Naive thymus-derived CD4-positive, alpha-beta T cell (primary cell): ENCODE measurements around the gene MAML2. TPM values are rescaled to one million over a fixed set of nuclear protein-coding genes. Genes with fewer than 3 reads are reported as not detected.

Experiments used
- ATAC-seq: fragments of 150-1000 bp; cut with Tn5 transposase; 2 replicates; pipeline ENCODE4 v1.10.0; 2021; ENCODE audit warnings: mild to moderate bottlenecking, moderate library complexity
- CTCF ChIA-PET: fragments of 350-600 bp; sonication (Branson Sonifier 250); formaldehyde crosslinking; loops from one replicate; lab custom pipeline; 2021; ENCODE audit warnings: antibody characterized with exemption; lab: Charles Lee
- POLR2A ChIA-PET: fragments of 350-600 bp; sonication (Branson Sonifier 250); formaldehyde crosslinking; loops from one replicate; lab custom pipeline; 2021; ENCODE audit warnings: antibody characterized with exemption, inconsistent platforms; lab: Charles Lee
- DNase-seq, 9 donors: peaks; one replicate each; pipeline versions ENCODE4 v3.0.0 to v3.0.0-alpha.2; 2020 to 2022; ENCODE audit warnings: mixed read lengths in 1 of 9
- H3K27ac ChIP-seq: one replicate; pipeline ENCODE4 v1.7.0; 2013; ENCODE audit warnings: mild to moderate bottlenecking, low read depth, low read length, moderate library complexity
- H3K27me3 ChIP-seq, 2 donors: one replicate each; pipeline ENCODE4 v1.7.0; 2013; ENCODE audit warnings: low read length in 2 of 2, mild to moderate bottlenecking in 2 of 2, moderate library complexity in 2 of 2; ENCODE audit not compliant: control insufficient read depth in 2 of 2, insufficient read depth in 2 of 2
- H3K36me3 ChIP-seq, 3 experiments: 1 replicate in 2 of 3; 2 replicates in 1 of 3; pipeline ENCODE4 v1.7.0; 2013; ENCODE audit warnings: low read length in 3 of 3, mild to moderate bottlenecking in 3 of 3, moderate library complexity in 1 of 3; ENCODE audit not compliant: insufficient read depth in 3 of 3, control insufficient read depth in 2 of 3
- H3K4me1 ChIP-seq, 2 donors: one replicate each; pipeline ENCODE4 v1.7.0; 2013; ENCODE audit warnings: low read length in 2 of 2, mild to moderate bottlenecking in 2 of 2, moderate library complexity in 1 of 2; ENCODE audit not compliant: control insufficient read depth in 2 of 2, insufficient read depth in 2 of 2
- H3K4me3 ChIP-seq: 2 replicates; pipeline ENCODE4 v1.7.0; 2013; ENCODE audit warnings: mild to moderate bottlenecking, low read length
- H3K9me3 ChIP-seq, 3 experiments: 1 replicate in 2 of 3; 2 replicates in 1 of 3; pipeline ENCODE4 v1.7.0; 2013; ENCODE audit warnings: low read length in 3 of 3; ENCODE audit not compliant: control insufficient read depth in 2 of 3
- H3K27ac Mint-ChIP-seq, 9 donors: one replicate each; pipeline ENCODE4 v1.8.0; 2020 to 2022; ENCODE audit warnings: mixed read lengths in 9 of 9, mild to moderate bottlenecking in 8 of 9, moderate library complexity in 5 of 9, inconsistent platforms in 2 of 9
- H3K27me3 Mint-ChIP-seq, 5 donors: one replicate each; pipeline ENCODE4 v1.8.0; 2021 to 2022; ENCODE audit warnings: mixed read lengths in 5 of 5, mild to moderate bottlenecking in 1 of 5
- H3K36me3 Mint-ChIP-seq, 5 donors: one replicate each; pipeline ENCODE4 v1.8.0; 2020 to 2022; ENCODE audit warnings: mixed read lengths in 5 of 5, mild to moderate bottlenecking in 3 of 5, inconsistent platforms in 1 of 5
- H3K4me1 Mint-ChIP-seq, 7 donors: one replicate each; pipeline ENCODE4 v1.8.0; 2020 to 2022; ENCODE audit warnings: mixed read lengths in 7 of 7, mild to moderate bottlenecking in 3 of 7, inconsistent platforms in 1 of 7
- H3K4me3 Mint-ChIP-seq, 10 donors: one replicate each; pipeline ENCODE4 v1.8.0; 2020 to 2022; ENCODE audit warnings: mild to moderate bottlenecking in 10 of 10, mixed read lengths in 10 of 10, moderate library complexity in 6 of 10, inconsistent platforms in 2 of 10
- H3K9me3 Mint-ChIP-seq, 11 donors: one replicate each; pipeline ENCODE4 v1.8.0; 2020 to 2022; ENCODE audit warnings: mixed read lengths in 11 of 11, mild to moderate bottlenecking in 4 of 11, inconsistent platforms in 1 of 11, moderate library complexity in 1 of 11
- intact Hi-C, 2 donors: fragments of 100-400 bp; cut with micrococcal nuclease; formaldehyde crosslinking; loops; one replicate each; pipeline ENCODE4 v1.15.1; 2023
- polyA plus RNA-seq, 2 donors: library from polyadenylated mRNA; unstranded; fragments of 300-500 nt; fragmentation: Illumina TruSeq; gene quantifications; one replicate each; pipeline ENCODE4 v1.2.3, GENCODE V29; 2021
- total RNA-seq, 6 experiments: library from RNA in 5 of 6; stranded (reverse) in 5 of 6; gene quantifications; 1 replicate in 5 of 6; 2 replicates in 1 of 6; pipeline ENCODE4 v1.2.3 and lab custom pipeline; 2021 to 2026

The MAML2 gene
- total and polyA plus RNA-seq, 7 experiments from 2014 or later = 12.6 to 81.3 (median 52.5) TPM

- Histone ChIP-seq H3K27ac (peak overlapping the region; percentile 18), H3K4me1 (peaks cover 11 to 42% of the 10 kb centered on the region in 2 donors), H3K27me3 (no peaks in the 10 kb centered on the region), H3K9me3 (no peaks in the 10 kb centered on the region), H3K36me3 (no peaks in the 10 kb centered on the region), H3K4me3 (no peak overlapping the region)
- Mint-ChIP-seq H3K4me3 (no peak overlapping the region), H3K27ac (peak overlapping the region in 6 of 9 donors; percentile 60 to 95 (median 82)), H3K9me3 (peaks cover 0 to 2% (median 0%) of the 10 kb centered on the region in 11 donors), H3K4me1 (peaks cover 44 to 100% (median 94%) of the 10 kb centered on the region in 7 donors), H3K27me3 (no peaks in the 10 kb centered on the region), H3K36me3 (peaks cover 0 to 27% (median 10%) of the 10 kb centered on the region in 5 donors)
- intact Hi-C loops = no loop called here
- DNase-seq = no peak
- CTCF ChIA-PET = interaction anchor here (1.0 to 1.9 kb wide), 4 partner anchors 30 to 103 kb away, joined by 3 to 6 read pairs (median 4); partner anchors contain the start of gene MAML2
- no peak for ATAC-seq
- POLR2A ChIA-PET = interaction anchor here (0.7 to 1.0 kb wide), 2 partner anchors 26 to 33 kb away, joined by 3 read pairs; partner anchors contain the start of gene MAML2
Measured at GRCh38 chr11:96310236-96310635, 32.8 kb downstream of the MAML2 start.

DNA sequence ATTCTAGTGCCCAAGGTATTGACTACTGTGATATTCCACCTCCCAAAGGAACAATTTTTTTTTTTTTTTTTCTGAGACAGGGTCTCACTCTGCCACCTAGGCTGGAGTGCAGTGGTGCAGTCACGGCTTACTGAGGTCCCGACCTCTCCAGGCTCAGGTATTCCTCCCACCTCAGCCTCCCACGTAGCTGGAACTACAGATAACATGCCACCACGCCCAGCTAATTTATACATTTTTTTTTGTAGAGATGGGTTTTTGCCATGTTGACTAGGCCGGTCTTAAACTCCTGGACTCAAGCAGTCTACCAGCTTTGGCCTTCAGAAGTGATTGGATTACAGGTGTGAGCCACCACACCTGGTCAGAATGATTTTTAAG, 33.4 kb downstream of the MAML2 start:
- Histone ChIP-seq H3K9me3 (no peaks in the 10 kb centered on the region), H3K36me3 (no peaks in the 10 kb centered on the region), H3K27ac (peak overlapping the region; percentile 18), H3K4me1 (peaks cover 7 to 37% of the 10 kb centered on the region in 2 donors), H3K27me3 (no peaks in the 10 kb centered on the region), H3K4me3 (no peak overlapping the region)
- Mint-ChIP-seq H3K27ac (peak overlapping the region in 8 of 9 donors; percentile 48 to 88 (median 78)), H3K9me3 (no peaks in the 10 kb centered on the region), H3K27me3 (no peaks in the 10 kb centered on the region), H3K36me3 (peaks cover 0 to 23% (median 6%) of the 10 kb centered on the region in 5 donors), H3K4me3 (peak overlapping the region in 3 of 10 donors; percentile 5 to 27 (median 25)), H3K4me1 (peaks cover 39 to 99% (median 91%) of the 10 kb centered on the region in 7 donors)
- ChIA-PET POLR2A (interaction anchor here (0.7 to 1.1 kb wide), 3 partner anchors 26 to 105 kb away, joined by 3 read pairs; partner anchors contain the start of gene MAML2), CTCF (interaction anchor here (0.6 to 1.7 kb wide), 2 partner anchors 30 to 34 kb away, joined by 4 to 5 read pairs; partner anchors contain the start of gene MAML2)
- intact Hi-C loops = no loop called here
- no peak for ATAC-seq
- no peak for DNase-seq

DNA sequence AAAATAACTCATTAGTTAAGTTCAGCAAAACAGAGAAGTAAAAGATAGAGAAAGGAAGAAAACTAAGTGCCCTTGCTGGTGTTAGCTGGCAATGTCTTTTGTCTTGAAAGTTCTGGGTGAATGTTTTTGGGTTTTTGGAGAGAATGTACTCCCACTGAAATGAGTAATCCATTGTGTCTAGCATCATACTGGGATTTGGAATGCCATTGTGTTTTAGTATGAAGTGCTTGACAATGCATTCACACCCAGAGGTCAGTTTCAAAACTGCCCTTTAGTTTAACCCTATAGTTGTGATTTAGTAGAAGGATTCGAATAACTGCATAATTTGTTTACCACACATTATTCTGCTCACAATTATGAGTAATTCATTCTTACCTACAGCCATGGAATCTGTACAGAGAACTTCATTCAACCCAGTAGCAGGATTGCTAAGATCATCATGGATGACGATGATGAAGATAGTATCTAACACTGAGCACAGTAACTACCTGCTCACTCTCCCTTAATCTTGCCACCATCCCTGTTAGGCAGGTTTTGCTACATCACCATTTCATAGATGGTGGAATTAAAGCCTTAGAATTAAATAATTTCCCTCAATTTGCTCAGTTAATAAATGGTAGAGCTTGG, 33.9 kb downstream of the MAML2 start:
- no peak overlapping the region for H3K4me3 ChIP-seq
- H3K36me3 ChIP-seq = no peaks in the 10 kb centered on the region
- ChIA-PET POLR2A (interaction anchor here (0.6 to 1.1 kb wide), 5 partner anchors 27 to 126 kb away, joined by 3 to 4 read pairs (median 3); no protein-coding TSS in a partner anchor), CTCF (interaction anchor here (0.6 to 1.7 kb wide), 3 partner anchors 31 to 297 kb away, joined by 4 to 5 read pairs (median 5); partner anchors contain the start of gene MAML2)
- peaks cover 3 to 32% of the 10 kb centered on the region in 2 donors for H3K4me1 ChIP-seq
- H3K36me3 Mint-ChIP-seq = peaks cover 0 to 22% (median 3%) of the 10 kb centered on the region in 5 donors
- H3K9me3 Mint-ChIP-seq = no peaks in the 10 kb centered on the region
- peak overlapping the region in 8 of 9 donors; percentile 48 to 88 (median 78) for H3K27ac Mint-ChIP-seq
- peak overlapping the region; percentile 23 for H3K27ac ChIP-seq
- no peak for DNase-seq
- H3K4me1 Mint-ChIP-seq = peaks cover 34 to 99% (median 91%) of the 10 kb centered on the region in 7 donors
- H3K9me3 ChIP-seq = no peaks in the 10 kb centered on the region
- H3K27me3 ChIP-seq = no peaks in the 10 kb centered on the region
- ATAC-seq = no peak
- peak overlapping the region in 6 of 10 donors; percentile 4 to 80 (median 16) for H3K4me3 Mint-ChIP-seq
- intact Hi-C loops = no loop called here
- H3K27me3 Mint-ChIP-seq = no peaks in the 10 kb centered on the region

DNA sequence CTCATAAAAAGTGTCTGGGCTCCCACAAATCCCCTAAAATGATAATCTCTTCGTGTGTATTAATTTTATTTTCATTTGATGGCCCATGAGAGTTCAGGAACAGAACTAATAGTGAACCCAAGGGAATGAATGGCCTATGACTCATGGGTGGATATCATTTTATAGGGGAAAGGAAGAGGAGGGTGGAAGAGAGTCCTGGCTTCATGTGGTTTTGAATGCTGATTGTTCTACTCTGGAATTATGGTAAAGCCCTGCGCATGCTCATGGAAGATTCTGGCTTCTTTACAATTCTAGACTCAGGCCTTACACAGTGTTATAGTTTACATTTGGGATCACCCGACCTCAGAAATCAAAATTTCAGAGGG, 35.2 kb downstream of the MAML2 start:
- ChIA-PET CTCF (interaction anchor here (0.7 to 2.5 kb wide), 5 partner anchors 12 to 471 kb away, joined by 3 to 14 read pairs (median 4); partner anchors contain the start of gene MAML2), POLR2A (interaction anchor here (0.7 to 1.2 kb wide), 5 partner anchors 11 to 42 kb away, joined by 3 to 6 read pairs (median 4); no protein-coding TSS in a partner anchor)
- no peak for DNase-seq
- H3K4me1 ChIP-seq = peaks cover 3 to 31% of the 10 kb centered on the region in 2 donors
- H3K36me3 ChIP-seq = no peaks in the 10 kb centered on the region
- H3K27ac ChIP-seq = peak overlapping the region; percentile 56
- Mint-ChIP-seq H3K4me1 (peaks cover 29 to 99% (median 91%) of the 10 kb centered on the region in 7 donors), H3K27me3 (no peaks in the 10 kb centered on the region), H3K36me3 (peaks cover 0 to 19% (median 5%) of the 10 kb centered on the region in 5 donors), H3K4me3 (peak overlapping the region; percentile 62 to 91 (median 80)), H3K9me3 (no peaks in the 10 kb centered on the region), H3K27ac (peak overlapping the region; percentile 19 to 91 (median 86))
- no peak overlapping the region for H3K4me3 ChIP-seq
- H3K9me3 ChIP-seq = no peaks in the 10 kb centered on the region
- no peaks in the 10 kb centered on the region for H3K27me3 ChIP-seq
- ATAC-seq = peak; percentile 24
- intact Hi-C loops = loop anchor here in 1 of 2 donors (1.0 to 2.0 kb wide), 6 partner anchors 10 to 295 kb away; no protein-coding TSS in a partner anchor

- ATAC-seq (peak; percentile 72), DNase-seq (peak in 7 of 9 donors; percentile 16 to 42 (median 28))
- Mint-ChIP-seq H3K9me3 (no peaks in the 10 kb centered on the region), H3K4me1 (peaks cover 28 to 99% (median 91%) of the 10 kb centered on the region in 7 donors), H3K4me3 (peak overlapping the region; percentile 62 to 91 (median 80)), H3K27ac (peak overlapping the region; percentile 19 to 91 (median 86)), H3K36me3 (peaks cover 0 to 19% (median 5%) of the 10 kb centered on the region in 5 donors), H3K27me3 (no peaks in the 10 kb centered on the region)
- Histone ChIP-seq H3K36me3 (no peaks in the 10 kb centered on the region), H3K4me1 (peaks cover 3 to 32% of the 10 kb centered on the region in 2 donors), H3K4me3 (no peak overlapping the region), H3K27ac (peak overlapping the region; percentile 56), H3K9me3 (no peaks in the 10 kb centered on the region), H3K27me3 (no peaks in the 10 kb centered on the region)
- intact Hi-C loops = loop anchor here in 1 of 2 donors (1.0 to 2.0 kb wide), 6 partner anchors 10 to 295 kb away; no protein-coding TSS in a partner anchor
- CTCF ChIA-PET = interaction anchor here (0.7 to 2.5 kb wide), 7 partner anchors 8 to 471 kb away, joined by 3 to 14 read pairs (median 4); partner anchors contain the start of gene MAML2
- POLR2A ChIA-PET = interaction anchor here (0.6 to 1.2 kb wide), 9 partner anchors 7 to 42 kb away, joined by 3 to 6 read pairs (median 3); no protein-coding TSS in a partner anchor
Measured at GRCh38 chr11:96306933-96307775, 35.8 kb downstream of the MAML2 start.
